SKM-1 treated with dmso at 0.1 percent for 144 hours (cell line): ENCODE data around the gene PIEZO1.

Experiments
- DNase-seq: peaks from one replicate; lab custom pipeline; 2025; ENCODE audit not compliant: unreplicated experiment; lab: John Stamatoyannopoulos, UW

Gene PIEZO1

DNA sequence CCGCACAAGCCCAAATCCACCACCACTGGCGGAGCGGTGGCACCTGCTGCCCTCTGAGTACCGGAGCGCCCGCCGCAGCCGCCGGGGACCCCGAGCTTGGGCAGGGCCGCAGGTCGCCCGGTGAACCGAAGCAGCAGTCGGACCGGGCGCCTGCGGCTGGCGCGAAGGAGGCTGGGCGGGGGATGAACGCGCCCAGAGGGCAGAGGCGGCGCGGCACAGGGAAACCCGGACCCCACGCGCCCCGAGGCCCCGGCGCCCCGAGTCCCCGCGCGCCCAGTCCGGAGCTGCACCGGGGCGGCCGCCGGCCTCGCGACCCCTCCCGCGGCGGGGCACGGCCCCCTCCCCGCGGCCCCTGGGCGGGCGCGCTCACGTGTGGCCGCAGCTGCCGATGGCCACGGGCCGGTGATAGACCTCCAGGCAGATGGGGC is 79.2 kb downstream of the PIEZO1 start:
- DNase-seq = no peak

DNA sequence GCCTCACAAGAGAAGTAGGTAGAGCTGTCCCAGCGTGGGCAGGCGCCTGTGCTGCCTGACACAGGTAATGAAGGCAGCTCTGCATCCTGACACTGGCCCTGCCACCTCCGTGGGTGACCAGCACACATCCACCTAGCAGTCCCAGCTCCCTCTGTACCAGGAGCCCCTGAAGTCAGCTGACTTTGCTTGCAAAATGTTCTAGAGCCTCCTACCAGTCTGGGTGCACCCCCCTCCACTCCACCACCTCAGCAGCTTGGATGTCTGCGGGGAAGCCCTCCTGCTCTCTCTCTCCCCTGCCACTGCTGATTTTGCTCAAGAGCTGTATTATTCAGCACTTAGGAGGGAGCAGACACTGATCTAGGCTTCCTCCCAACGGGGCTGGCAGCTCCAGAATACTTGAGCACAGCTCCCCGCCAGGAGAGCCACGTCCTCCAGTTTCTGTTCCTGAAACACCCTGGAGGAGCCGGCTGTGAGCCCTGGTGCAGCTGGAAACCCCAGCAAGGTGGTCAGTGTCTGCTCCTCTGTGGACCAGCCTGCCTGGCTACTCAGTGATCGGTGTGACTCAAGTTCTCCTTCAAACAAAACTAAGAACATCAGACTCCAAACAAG is 79.8 kb downstream of the PIEZO1 start:
- DNase-seq = peak; percentile 18

DNA sequence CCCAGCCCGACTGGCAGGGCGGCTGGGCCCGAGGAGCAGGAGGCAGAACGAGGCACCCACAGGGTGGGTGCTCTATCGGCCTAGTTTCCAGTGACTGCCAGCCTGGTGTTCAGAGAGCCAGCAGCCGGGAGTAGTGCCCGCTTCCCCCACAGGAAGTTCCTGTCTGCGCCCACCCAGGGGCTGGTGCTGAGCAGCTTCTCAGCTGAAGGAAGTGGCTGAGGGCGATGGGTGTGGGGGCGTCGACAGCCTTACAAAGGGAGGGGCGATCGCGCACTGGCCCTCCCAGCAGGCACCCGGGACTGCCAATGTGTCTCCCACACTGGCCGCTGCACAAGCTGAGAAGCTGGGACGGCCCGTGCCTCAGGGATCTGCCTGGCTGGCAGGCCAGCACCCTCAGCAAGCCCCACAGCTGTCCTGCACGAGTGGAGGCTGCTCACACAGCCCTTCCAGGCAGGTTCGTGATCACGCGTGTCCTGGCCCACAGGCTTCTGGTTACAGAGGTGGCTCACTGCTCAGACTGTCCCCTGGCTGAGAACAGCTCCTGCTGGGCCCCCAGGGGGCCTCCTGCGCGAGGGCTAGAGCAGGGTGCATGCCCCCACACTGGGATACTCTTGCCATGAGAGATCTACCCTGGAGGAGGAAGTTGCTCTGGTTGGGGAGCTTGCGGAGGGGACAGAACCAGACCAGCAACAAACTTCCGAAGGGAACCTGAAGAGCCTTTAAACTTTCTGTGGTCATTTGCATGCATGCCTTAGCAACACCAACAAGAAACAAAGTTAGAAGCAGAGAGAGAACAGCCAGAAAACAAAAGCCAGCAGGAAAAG is 81.3 kb downstream of the PIEZO1 start:
- DNase-seq = peak; percentile 84

DNA sequence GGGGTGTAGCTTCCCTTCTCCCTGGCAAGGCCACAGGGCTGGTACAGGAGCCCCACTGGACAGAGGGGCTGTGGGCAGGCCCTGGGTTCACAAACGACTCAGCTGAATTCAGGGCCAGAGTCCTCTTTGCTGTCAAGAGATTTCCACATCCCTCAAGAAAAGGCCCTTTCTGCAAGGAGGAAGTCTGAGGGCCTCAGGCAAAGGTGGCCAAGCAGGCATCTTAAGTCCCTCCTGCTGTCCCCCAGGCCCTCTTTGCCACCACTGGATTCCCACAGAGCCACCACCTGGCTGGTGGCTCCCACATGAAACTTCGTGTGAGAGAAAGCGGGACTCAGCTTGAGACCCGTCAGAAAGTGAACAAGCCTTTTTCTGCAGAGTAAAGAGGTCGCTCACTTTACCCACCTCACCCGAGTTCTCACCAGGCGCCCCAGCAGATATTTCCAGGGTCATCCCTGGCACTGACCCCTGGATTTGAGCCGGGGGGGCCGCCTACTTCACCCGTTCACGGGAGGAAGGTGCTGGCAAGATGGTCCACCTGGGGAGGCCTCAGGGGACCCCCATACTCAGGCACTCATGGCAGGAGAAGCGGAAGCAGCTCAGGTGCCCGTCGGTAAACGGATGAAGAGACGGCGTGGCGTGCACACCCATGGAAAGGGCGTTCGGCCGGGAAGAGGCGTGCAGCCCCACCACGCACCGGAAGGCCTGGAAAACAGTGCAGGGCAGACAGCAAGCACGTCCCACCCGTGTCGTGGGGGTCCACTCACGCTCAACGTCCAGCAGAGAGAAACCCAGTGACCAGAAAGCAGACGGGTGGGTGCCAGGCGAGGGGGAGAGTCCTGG is 82.4 kb downstream of the PIEZO1 start:
- DNase-seq = peak; percentile 65

DNA sequence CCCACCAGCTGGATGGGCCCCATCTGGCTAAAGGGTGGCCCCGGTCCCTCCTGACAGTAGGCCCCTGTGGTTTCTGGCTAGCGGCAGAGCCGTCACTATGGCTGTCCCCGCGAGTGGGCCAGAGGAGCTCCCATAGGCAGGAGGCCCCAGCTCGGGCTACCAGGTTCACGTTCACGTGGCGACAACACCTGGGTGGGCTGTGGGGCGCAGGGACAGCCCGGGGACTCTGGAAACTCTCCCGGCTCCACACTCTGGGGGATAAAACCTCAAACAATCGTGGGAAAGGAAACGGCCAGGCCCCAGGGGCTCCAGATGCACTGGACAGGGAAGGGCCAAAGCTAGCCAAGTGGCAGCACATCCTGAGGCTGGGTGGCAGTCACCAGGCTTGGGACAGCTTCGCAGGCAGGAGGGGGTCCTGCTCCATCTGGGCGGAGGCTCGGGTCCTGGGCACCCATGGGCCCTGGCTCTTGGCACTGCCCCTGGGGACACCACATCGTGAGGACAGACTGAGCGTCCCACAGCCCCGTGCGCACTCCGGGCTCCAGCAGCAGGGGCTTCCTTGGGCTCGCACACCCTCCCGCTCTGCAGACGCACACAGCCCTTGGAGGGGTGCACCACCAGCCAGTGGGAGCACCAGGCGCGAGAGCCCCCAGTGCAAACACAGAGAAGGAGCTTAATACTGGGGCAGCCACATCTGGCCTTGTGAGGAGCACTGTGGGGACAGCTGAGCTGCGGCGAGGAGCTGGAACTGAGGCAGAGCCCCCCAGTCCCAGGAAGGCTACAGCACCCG is 83.2 kb downstream of the PIEZO1 start:
- no peak for DNase-seq

DNA sequence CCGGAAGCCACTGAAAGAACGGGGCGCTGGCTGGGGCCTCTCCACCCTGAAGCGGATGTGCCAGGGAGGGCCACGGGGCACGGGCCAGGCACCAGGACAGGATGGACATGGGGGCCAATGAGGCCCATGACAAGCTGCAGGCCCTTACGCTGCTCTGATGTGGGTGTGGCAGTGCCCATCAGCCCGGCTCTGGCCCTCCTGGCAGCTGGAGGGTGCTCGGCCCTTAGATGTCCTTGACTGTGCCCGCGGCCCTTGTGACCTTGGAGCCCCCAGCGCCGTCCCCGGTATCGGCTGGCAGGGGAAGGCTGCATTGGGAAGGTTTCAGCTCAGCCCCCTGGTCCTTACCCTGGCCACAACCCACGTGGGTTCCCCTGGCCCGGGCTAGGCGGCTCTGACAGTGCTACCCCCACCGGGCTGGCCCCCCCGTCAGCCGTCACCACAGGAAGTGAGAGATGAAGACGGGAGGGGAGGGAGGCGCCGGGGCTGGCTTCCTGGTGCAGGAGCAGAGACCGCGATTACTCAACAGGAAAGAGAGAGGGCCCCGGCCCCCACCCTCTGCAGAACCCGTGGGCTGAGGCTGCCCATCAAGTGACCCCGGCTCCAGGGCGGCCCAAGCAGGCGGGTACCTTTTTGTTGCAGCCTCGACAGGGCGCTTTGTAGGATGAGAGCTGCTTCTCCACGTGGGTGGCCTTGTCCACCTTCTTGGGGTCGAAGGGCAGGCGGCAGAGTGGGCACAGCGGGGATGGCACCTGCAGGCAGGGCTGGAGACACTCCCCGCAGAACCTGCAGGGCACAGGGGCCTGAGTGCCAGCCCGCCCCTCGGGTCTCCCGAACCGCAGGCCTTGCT is 84.2 kb downstream of the PIEZO1 start:
- DNase-seq = peak; percentile 96

DNA sequence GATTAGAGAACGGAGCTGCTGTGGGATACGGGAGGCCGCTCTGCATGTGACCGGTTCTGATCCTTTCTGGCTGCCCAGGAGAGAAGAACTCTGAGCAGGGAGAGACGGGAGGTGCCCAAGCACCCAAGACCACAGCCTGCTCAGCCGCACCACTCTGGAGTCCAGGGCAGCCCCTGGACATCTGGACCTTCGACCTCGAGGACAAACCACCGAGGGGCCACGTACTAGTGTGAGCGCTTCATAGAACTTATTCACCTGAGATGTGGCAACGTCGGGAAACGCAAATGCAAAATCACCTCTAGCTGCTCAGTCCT is 84.7 kb downstream of the PIEZO1 start:
- no peak for DNase-seq

DNA sequence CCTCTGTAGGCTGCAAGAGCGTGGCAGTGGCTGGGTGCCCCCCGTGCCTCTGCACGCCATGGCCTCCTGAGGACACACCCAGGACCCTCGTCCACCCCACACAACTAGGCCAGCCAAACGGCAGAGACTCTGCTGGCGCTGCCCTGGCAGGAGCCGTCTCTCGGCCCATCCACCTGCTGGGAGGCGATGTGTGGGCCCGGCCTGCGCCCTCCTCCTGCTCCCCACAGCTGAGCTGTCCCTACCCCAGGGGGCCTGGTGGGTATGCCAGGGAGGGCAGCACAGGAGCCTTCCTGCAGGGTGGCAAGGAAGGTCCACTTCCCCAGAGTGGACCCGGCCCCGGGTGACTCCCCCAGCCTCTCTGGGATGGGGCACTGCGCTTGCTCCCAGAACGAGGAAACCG is 85.8 kb downstream of the PIEZO1 start:
- no peak for DNase-seq

DNA sequence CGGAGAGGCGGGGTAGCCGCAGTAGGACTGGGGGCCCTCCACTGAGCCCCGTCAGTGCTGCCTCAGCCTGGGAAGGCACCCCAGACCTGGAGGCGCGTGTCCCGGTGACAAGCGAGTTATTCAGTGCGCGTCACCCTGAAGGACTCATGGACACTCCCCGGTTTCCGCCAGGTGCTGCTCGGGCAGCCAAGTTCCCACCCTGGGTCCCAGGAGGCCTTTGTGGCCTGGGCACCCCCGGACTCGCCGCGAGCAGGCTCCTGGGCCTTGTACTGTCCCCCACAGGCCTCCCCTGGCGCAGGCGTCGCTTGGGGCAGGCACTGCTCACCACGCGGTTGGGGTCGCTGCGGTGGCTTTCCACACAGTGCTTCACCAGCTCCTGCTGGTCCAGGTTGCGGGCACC is 86.4 kb downstream of the PIEZO1 start:
- DNase-seq = no peak

DNA sequence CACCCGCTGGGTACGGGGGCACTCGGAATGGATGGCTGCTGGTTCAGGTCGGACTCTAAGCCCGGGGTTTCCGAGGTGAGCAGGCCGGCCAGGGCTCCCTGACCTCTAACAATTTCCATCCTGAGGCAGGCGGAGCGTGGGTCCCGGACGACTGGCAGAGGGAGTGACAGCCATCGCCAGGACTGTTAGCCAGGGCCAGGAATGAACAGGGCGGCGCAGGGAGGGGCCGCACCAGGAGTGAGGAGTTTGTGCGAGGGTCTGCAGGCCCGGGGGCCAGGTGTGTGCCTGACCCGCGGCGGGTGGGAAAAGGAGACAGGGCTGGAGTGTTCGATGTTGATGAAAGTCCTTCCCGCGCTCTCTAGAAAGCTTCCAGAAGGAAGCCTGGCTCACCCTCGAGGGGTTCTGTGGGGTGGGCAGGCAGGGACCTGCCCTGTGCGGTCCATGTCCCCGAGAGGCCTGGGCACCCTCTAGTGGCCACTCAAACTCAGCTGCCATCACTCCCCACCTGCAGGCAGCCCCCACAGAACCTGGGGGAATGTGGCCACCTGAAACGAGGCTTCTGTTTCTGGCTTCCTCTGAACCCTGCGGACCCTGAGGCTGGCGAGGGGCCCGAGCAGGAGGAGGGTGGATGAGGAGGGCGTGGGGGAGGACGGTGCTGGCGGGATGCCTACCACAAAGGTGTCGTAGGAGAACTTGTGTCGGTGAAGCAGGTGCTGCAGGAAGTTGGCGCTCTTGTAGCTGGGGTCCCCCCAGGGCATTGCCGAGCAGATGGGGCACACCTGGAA is 87.0 kb downstream of the PIEZO1 start:
- DNase-seq = no peak

DNA sequence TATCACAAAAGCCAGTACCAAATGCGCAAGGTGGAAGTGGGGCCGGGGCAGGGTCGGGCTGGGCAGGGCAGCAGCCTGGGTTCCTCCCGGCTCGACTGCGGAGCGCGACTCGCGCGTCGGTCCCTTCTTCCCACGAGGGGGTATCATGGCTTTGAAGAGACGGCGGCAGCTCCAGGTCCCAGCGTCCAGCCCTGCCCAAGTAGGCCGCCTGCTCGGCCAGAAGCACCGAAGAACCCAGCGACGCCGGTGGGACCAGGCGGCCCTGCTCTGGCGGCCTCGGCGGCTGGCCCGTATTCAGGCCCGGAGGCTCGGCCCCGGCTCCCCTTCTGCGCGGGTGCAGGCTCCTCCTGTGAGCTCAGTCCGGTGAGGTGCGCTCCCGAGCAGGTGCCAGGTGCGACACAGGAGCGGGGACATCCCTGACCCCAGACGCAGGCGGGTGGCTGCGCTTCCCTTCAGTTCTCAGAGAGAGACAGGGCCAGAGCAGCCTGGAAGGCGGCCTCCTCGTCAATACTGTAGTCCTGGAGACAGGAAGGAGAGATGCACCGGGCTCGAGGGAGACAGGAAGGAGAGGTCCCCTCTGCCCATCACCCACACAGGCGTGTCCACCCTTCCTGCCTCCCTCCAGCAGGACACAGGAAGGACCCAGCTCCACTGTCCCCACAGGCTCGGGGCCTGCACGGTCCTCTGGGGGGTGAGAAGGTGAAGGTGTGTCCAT is 87.7 kb downstream of the PIEZO1 start:
- no peak for DNase-seq

DNA sequence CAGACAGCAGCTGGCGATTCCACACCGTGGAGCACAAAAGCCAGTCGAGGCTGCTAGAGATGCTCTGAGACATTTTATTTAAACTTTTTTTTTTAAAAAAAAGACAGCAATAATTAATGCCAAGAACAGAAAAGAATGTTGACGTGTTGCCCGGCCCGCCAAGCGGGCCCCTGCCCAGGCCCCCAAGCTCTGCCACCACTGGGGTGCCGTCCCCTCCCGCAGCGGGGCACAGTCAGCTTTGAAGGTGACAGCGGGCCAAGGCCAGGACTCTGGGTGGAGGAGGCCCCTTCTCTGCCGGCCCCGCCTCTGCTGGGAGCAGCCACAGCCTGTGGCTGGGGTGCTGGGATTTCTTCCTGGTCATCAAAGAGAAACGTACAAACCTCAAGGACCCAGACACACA is 88.6 kb downstream of the PIEZO1 start:
- no peak for DNase-seq

DNA sequence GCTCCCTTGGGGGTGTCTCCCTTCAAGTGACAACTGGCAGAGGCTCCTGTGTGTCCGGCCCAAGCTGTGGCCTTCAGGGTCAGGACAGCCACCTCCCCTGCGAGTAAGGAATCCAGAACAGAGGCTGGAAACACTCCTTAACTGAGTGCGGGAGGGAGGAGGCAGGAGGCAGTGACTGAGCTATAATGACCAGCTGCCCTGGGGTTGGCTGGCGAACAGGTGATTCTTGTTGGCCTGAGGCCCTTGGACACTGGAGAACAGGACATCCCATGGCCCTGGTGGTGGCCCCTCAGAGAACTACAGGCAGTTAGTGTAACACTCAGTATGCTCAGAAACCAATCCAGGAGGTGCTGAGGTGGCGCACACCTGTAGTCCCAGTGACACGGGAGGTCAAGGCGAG is 89.3 kb downstream of the PIEZO1 start:
- no peak for DNase-seq

DNA sequence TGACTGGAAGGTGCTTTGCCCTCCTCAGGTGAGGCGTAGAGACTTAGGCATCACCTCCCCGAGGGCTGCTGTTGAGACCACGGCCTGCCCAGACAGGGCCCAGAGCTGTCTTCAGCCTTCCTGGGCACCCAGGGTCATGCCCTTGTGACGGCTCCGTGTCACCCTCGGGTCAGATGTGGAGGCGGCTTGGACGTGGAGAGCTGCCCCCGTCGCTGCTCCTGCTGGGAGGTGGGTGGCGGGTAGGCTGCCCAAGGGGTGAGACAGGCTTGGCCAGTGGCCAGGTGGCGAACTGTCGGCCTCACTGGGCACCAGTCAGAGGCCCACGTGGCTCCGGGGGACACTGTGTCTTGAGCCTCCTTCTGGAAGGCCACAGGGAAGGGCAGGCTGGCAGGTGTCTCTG is 89.8 kb downstream of the PIEZO1 start:
- DNase-seq = no peak

DNA sequence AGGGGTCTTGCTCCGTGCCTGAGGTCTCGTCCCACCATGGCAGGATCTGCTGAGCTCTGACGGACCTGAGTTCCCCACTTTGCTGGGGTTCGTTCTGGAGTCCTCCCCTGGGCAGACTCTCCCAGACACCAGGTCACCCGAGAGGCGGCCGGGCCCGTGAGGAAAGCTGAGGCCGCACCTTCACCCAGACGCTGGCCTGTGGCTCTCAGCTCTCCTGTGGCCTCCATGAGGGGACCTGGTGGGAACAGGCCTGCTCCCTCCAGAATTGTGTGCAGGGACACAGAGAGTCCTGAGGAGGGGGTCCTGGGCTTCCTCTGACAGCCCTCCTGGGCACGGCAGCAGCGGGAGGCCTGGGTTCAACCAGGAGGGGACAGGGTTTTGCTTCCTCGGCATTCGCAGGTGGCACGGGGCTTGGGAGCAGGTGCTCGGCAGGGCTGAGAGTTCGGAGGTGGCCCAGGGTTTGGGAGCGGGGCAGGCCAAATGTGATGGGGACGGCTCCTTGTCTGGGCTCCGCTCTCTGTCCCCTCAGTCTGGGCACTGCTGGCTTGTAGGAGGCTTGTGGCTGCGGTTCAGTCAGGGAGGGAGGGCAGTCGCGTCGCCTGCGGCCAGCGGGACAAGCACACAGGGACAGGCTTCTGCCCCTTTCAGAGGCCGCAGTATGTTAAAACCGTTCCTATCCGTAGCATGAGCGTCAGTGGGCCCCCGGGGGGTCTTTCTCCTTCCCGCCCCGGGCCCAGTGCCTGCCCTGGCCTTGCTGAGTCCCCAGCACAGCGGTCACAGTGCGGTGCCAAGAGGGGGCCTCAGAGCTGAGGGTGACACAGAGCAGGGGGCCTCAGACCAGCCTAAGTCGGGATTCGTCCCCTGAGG is 90.6 kb downstream of the PIEZO1 start:
- DNase-seq = no peak

DNA sequence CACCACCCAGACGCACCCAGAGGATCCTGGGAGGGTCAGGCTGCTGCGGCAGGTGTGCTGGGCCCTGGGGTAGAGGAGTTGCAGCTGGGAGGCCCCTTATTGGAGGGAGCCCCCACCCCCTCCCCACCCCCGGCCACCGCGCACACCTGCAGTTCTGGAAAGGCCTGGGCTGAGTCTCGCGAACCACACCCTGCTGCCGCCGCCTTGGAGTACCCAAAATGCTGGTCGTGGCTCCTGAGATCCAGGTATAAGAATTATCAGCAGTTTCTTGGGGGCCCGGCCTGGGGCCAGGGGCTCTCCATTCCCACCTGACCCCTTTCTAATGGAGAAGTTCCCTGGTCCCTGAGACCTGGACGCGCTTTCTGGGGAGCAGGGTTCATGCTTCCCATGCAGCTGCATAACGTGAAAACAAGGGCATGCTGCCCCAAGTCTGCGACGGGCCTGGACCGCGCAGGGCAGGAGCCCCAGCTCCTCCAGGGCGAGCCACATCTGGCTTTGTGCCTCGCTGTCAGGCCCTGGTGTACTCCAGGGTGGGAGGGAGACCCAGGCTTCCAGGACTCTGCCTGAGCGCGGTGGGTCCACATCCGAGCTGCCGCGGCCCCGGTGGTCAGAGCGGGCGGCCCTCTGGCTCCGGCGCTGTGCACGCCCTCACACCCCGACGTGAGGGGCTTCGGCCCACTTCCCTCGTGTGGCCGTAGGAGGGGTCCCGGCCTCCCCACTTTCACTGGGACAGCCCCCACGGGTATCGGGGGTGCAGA is 91.4 kb downstream of the PIEZO1 start:
- DNase-seq = no peak

DNA sequence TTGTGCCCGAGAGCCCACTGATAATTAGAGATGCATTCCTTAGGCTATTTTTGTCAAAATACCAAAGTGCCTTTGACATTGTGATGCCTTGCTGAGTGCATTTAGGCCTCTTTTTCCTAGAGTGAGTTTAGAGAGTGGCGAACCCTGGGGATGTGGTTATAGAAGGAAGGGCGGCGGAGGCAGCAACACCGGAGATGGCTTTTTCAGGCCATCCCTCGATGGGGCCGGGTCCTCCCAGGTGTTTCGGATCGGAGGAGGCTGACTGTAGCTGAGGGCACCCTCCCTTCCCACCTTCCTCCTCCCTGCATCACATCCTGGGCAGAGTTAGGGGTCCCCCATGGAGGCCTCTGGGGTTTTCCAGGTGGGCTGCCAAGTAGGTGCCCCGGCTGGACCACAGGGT is 92.2 kb downstream of the PIEZO1 start:
- no peak for DNase-seq
